Activated CD4-positive, alpha-beta T cell treated with anti-CD3 and anti-CD28 coated beads, Interleukin-2, amount 50 U/mL, for 48 hours (primary cell): ENCODE data around the gene PSMG3.

Experiments used
- DNase-seq, 2 experiments: peaks; one replicate each; pipeline ENCODE4 v3.0.0-alpha.2; 2020

The PSMG3 gene

DNA sequence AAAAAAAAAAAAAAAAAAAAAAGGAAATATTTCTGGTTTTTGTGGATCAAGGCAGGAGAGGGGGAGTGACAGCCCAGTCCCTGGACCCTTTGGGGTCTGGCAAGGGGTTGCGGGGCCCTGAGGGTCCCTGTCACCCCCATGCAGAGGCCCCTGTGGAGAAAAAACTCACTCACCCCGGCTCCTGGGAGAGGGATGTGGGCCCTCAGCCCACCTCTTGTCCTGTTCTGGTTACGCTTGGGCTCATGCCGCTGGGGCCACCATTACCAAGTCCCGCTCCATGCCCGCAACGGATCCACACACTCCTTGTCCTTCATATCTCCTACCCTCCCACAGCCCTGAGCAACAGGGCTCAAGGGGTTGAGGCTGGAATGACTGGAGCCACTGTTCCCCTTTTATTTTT is 12.8 kb downstream of the PSMG3 start:
- DNase-seq: no peak

DNA sequence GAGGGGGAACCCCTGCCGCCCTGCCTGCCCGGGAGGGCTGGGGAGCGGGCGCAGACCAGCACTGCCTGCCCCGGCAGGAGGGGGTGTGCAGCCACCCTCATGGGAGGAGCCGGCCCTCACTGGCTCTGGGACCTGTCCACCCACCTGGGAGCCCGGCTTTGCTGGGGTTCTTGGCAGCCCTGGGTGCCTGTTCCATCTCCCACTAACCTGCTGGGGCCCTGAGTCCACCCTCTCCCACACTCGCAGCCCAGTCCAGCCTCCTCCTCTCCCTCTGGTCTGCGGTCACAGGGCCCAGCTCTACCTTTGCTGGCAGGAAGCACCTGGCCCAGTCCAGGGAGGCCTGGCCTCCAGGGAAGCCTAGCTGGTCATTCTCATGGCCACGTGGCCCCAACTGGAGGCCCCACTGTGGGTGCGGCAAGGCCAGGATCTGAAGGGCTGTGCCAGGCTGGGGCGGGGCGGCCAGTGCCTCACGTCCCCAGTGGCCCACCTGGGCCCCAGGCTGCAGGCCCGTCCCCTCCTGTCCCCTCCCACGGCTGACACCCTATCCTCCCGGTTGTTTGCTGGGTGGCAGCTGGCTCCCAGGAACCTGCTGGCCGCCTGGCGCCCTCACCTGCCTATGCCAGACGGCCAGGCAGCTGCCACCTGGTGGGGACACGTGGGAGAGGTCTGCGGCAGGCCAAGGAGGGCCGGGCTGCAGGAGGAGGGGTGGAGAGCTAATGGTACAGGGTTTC is 13.9 kb downstream of the PSMG3 start, which contains the start of gene TMEM184A:
TSS of gene TMEM184A (minus strand) at position 393 of the 731 bp plus-strand sequence. CDS start 721 bp downstream, outside the sequence.
- DNase-seq: peak; percentile 45 to 58

DNA sequence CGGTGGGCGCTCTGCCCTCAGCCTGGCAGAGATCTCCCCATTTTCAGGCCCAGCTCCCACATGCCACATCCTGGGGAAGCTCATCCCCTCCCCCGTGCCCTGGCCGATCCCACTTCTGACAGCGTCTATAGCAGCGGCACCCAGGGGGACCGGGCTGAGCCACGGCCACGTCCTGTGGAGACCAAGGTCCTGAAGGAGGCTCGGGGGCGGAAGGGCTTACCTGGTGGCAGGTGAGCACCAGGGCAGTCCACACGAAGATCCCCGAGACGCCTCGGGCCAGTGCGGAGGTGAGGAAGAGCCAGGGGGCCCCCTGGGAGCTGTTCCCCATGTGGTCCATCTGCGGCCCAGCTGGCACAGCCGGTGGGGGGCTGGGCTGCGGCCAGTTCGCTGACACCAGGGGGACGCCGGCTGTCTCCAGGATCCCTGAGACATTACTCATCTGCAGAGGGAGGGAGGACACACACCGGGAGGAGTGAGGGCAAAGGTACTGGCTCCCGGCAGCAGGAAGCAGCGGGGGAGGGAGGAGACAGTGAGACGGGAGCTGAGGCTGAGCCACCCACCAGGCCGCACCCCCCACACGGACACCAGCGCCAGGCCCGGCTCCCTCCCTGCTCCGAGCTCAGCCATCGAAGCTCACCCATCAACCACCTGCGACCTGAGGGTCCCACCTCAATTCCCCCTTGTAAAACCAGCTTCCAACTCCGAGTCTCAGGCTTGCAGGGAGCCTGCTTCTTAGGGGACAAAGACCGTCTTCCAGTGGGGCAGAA is 14.6 kb downstream of the PSMG3 start:
- no peak for DNase-seq

DNA sequence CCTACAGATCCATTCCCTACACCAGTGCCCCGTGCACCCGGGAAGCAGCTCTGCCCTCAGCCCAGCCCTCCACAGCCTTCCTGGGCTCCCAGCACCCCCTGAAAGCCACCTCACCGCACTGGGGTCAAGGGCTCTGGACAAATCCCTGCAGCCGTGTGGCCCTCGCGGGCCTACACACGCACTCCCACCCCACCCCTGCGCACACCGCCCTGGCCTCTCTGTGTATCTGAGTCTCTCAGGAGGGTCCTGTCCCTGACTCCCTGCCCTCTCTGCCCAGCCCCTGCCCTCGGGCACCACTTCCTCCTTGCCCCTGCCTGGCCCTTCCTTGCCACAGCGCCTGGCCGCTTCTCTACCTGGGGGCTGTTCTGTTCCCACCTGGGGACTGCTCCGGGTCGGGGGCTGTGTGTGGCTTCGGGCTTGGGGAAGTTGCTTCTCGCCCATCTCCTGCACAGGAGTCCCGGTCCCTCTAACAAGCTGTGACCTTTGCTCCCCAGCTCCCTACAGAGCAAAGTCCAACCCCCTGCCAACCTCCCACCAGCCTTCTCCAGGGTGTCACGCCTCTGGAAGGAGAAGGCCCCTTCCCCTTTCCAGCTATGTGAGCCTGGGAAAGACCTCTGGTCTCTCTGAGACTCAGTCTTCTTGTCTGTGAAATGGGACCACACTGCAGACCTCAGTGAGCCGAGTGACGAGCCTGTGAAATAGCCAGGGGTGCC is 15.3 kb downstream of the PSMG3 start:
- no peak for DNase-seq

DNA sequence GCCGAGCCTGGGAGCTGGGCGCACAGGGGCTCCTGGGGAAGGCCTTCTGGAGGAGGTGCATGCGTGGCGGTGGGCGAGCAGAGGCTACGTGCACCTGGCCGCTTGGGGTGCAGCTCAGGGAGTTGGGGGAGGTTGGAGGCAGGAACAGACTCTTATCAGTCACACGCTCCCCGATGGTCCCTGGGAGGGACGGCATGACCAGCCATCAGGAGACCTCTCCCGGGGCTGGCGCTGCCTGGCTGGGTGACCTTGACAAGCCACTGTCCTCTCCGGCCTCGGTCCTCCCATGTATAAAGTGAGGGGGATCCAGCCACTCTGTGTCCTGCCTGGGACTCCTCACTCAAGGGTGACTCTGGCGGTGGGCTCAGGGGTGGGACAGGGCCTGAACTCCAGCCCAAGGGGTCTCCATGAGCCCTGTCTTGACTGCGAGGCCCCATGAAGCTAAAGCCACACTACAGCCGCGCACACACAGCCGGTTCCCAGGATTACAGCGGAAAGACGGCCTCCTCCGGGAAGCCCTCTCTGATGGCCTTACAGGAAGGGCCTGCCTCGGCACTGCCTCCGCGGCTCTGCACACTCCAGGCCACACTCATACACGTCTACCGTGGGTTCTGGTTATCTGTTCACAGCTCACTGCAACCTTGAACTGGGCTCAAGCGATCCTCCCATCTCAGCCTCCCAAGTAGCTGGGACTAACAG is 16.2 kb downstream of the PSMG3 start:
- no peak for DNase-seq

DNA sequence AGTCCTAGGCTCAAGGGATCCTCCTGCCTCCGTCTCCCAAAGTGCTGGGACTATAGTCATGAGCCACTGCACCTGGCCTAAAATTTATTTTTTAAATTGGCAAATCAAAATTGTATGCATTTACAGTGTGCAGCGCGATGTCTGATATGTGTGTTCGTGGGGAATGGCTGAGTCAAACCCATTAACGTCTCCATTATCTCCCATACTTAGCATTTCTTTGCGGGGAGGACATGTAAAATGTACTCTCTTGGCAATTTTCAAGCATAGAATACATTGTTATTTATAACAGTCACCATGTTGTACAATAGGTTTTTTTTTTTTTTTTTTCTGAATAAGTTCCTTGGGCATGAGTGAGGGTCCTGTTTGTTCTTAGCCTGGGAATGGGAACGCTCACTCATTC is 17.6 kb downstream of the PSMG3 start:
- DNase-seq: no peak

DNA sequence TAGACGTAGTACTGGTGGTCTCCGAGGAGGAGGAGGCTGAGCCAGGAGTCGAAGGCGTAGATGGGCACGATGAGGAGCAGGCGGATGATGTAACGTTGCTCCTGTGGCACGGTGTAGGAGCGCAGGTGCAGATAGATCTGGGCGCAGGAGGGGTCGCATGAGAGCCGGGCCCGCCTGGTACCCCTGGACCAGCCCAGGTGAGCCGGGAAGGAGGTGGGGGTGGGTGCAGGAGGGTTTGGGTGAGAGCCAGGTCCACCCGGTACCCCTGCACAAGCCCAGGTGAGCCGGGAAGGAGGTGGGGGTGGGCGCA is 19.0 kb downstream of the PSMG3 start:
- DNase-seq: no peak

DNA sequence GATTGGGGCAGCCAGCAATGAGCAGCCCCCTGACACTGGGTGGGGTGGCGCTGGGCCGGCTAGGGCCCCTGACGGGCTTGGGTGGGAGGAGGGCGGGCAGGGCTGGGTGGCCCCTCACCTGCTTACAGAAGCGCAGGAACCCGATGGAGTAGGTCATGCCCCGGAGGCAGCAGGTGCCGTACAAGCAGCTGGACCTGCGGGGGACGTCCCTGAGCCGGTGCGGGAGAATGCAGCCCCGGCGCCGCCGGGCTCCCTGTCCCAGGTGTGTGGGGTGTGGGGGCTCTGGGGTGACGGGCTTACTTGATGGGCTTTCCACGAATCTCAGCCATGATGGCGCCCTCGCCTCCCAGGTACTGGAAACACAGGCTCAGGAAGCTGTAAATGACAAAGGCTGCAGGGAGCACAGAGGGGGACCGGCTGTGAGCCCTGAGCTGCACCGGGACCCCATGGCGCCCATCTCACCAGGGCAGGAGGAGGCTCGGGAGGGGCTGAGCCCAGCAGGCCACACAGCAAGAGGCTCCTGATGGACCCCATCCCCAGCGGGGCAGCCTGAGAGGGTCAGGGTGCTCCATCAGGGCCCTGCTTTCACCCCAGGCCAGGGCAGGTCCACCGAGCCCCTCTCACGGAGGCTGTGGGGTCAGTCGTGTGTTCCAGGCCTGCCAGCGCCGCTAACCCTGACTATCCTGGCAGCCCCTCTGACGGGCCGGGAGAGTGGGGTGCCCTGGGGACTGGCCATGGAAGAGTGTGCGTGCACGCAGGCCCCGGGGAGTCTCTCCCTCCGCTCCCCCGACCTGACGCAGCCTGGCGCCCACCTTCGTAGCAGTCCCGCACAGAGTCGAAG is 19.6 kb downstream of the PSMG3 start:
- DNase-seq: no peak

DNA sequence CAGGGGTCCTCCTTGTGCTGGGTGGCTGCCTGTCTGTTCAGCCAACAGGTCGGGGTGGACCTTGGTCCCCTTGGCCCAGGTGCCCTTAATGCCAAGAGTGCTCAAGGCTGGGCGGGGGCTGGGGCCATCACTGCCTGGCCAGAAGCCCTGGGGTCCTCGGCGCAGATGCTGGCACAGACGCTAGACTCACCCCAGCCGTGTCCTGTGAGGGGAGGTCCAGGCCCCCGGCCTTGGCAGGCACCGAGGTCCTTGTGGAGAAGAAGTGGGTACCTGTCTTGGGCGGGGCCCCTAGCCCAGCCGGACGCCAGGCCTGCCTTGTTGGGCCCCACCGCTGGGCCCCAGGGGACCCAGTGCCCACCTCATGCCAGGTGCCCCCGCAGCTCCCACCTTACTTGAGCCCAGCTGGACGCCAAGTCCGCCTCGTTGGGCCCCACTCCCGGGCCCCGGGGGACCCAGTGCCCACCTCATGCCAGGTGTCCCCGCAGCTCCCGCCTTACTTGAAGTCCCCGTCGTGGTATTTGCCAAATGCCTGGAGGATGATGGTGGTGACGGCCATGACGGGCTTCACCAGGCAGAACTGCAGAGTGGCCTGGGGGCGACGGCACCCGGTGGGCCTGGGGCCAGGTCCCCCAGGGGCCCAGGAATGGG is 20.4 kb downstream of the PSMG3 start:
- no peak for DNase-seq

DNA sequence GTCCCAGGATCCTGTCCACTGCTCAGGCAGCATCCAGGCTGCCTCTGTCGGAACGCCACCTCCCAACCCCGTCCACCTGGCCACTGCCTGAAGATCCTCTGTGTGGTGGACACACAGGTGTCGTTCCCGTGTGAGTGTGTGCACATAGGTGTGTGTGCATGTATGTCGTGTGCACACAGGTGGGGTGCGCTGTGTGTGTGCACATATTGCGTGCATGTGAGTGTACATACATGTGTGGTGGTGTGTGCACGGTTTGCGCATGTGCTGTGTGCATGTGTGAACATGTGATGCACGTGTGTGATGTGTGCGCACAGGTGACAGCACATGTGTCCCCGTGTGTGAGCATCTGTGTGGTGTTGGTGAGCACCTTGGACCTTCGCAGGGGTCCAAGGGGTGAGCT is 20.9 kb downstream of the PSMG3 start:
- no peak for DNase-seq

DNA sequence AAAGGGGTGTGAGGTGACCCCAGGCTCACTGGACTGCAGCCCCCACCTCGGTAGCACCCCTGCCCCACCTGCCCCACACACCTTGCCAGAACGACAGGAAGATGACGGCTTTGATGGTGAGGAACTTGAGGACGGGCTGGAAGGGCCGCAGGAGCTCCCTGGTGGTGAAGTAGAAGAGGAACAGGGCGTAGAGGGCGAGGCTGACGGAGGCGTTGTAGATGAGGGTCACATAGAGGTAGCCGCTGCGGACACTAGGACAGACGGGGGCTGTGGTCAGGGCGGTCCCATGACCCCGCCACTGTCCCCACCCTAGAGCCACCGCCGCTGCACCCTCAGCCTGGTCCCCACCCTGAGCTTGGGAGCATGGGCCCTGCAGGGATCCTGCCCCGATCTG is 21.4 kb downstream of the PSMG3 start:
- no peak for DNase-seq

DNA sequence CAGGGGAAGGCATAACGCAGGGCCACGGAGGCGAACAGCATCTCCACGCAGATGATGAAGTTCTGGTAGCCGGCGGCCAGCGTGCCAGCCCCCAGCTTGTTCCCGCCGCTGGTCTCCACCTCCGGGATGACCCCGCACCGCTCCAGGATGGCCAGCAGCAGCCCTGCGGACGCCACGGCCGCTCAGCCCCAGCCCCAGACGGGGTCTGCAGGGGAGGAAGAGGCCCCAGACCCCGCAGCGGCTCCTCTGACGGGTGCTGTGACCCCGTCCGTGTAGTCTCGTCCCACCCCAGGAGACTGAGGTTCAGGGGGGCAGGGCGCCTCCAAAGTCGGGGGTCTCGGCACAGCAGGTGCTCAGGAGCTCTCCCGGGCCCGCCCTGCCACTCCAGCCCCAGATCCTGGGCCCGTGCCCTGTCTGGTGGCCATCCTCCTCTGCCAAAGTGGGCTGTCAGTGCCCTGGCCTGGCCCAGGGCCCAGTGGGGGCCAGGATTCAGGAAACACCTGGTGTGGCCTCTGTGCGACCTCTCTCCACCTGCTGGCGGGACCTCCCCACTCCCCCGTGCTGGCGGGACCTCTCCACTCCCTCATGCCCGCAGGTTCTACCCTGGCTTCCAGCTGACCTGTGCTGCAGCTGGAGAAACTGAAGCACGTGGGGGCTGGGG is 21.9 kb downstream of the PSMG3 start:
- DNase-seq: no peak

DNA sequence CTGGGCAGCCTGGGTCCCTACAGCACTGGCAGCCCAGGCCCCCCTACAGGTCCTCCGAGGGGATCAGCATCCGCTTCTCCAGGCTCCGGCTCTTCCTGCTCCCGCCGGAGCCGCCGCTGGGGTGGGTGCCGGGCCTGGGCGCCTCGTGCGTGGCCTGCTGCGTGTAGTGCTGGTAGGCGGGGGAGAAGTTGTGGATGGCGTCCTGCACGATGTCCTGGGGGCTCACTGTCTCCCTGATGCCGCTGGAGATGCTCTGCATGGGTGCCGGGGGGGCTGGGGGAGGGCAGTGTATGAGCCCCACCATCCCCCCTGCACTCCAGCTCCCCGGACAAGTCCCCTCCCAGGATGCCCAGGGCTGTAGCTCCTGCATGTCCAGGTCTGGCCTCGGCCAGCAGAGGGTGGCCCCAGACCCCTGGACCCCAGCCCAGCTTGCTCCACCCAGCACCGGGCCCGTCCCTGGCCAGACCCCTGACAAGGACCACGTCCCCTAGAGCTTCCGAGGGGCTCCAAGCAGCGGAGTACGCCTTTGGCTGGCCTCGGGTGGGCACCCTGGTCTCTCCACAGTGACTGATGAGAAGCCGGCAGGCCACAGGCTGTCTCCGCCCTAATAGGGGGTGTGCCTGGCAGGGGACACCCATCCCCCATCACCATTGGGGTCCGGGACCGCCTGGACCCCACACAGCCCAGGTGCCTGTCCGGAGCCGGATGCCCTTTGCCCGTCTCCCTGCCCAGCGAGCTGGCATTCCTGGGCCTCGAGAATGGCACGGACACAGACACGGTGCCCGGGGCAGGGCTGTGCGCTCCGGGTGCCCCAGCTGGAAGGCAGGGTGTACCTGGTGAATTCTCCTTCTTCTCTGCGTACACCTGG is 22.7 kb downstream of the PSMG3 start:
- DNase-seq: no peak

DNA sequence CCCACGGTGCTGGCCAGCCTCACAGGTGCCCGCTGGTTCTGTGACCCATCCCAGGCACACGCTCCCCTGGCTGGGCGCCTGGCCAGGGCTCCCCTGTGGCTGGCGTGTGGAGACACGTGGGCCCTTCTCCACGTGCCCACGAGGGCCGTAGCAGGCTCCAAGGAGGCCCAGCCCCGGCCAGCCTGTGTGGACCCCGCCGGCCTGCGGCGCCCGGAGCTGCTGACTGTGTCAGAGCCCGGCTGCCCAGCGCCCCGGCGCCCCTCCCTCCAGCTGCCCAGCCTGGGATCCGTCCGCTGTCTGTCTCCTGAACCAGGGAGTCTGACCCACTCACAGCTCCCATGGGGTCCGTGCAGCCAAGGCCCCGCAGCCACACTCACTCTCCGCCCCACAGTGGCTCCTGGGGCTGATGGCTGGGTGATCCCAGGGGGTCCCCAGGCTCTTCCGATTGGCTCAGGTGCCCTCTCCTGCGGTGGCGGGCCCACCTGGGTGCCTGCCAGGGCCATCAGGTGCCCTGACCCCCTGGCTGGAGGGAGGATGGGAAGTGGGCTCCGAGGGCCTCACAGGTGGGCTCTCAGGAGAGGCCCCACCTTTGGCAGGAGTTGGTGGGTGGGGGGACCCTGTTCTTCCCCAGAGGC is 23.4 kb downstream of the PSMG3 start:
- no peak for DNase-seq

DNA sequence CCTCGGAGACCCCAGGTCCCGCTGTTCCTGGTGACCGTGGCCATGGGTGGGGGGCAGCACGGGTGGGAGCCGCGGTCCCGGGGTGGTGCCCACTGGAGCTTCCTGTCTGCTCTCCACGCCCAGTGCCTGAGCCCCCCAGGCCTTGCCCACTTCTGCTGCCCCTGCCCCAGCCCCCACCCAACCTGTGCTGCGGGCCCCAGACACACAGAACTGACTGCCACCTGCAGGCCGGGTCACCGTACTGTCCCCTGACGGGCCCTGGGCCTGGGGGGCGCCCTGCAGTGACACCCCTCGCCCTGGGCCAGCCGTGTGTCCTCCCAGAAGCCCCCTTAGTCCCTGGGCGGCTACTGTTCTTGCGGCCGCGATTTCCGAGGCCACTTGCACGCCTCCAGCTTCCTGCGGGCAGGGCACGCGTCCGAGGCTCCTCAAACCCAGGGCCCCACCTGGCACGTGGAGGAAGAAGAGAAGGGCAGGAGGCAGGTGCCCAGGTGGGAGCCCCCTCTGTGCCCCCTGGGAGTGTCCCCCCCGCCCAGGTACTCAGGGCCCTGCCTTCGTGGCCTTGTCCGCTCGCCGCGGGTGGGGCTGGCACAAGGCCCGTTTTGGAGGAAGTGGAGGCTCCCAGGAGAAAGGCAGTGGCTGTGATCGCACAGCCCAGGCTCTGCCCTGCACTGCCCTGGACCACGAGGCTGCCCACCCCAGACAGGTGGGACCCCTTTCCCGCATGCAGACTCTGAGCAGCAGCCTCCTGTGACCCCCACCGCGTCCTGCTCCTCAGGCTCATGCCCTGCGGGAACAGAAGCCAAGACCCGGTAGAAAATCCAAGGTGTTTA is 24.2 kb downstream of the PSMG3 start:
- DNase-seq: no peak

DNA sequence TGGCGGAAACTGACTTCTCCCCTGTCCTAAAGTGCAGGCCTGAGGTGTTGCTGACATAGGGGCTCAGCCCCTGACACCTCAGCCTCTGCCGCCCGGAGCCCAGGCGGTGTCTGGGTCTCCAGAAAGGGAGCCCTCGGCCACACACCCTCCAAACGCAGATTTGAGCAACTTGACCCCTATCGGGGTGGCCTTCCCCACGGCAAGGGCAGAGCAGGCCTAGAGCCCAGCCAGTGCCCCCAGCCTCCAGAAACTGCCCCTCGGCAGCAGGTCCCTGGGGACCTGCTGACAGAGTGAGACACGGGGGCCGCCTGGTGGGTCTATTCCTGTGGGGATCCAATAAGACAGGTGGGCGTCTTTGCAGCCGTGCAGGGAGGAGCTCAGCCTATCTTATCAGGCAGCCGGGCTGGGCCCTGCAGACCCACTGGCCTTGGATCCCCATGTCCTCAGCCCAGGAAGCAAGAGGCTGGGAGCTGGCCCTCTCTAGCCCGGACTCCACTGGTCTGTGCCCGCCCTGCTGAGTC is 24.9 kb downstream of the PSMG3 start:
- DNase-seq: no peak

DNA sequence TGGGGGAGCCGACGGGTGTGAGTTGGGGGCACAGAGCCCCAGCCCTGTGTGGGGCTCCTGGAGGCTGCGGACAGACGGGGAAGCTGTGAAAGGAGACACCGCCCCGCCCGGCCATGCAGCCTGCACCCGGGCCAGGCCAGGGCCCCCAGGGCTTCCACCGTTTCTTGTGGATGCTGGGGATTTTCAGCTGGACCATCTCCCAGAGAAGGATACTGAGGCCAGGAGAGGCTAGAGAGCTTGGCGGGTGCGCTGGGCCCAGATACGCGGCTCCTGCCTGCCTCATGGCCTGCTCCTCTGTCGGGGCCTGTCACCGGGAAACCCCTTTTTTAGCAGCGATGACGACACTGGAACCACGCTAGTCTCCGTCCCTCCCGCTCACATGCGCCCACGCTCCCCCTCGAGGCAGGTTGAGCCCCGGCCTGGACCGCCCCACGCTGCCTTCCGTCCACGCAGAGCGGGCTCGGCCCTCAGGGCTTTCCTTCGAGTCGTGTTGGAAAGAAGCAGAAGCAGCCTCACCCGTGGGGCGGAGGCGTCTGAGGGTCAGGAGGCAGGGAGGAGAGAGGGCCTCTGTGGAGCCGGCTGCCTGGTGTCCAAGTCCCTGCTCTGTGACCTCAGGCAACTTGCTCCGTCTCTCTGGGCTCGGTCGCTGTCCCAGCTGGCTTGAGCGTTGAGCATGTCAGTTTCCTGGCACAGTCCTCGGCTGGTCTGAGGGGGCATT is 25.5 kb downstream of the PSMG3 start:
- no peak for DNase-seq

DNA sequence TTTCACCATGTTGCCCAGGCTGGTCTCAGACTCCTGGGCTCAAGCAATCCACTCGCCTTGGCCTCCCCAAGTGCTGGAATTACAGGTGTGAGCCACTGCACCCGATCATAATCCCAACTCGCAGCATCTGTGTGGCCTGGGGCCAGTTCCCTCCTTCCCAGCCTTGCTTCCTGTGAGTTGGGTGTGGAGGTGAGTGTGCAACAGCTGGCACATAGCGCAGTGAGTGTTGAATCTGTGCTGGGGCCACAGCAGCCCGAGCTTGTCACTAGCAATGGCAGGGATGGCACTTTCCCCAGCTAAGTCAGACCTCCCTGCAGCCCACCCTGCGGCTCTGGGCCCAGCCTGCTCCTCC is 26.0 kb downstream of the PSMG3 start:
- no peak for DNase-seq
